Measurements from ENCODE around the gene KIF26B. TPM values are rescaled to one million over a fixed set of nuclear protein-coding genes. Genes with fewer than 3 reads are reported as not detected.

The KIF26B gene
- total RNA-seq, 1 experiment from 2014 or later: 0.04 TPM

GRCh38 chr1:245715291-245715701 lies 560.5 kb downstream of the KIF26B start:
- Histone ChIP-seq H3K27me3 (ENCODE audit: low read length) (no peaks in the 10 kb centered on the region), H3K79me2 (ENCODE audit: low read length) (no peaks in the 10 kb centered on the region), H3K9ac (ENCODE audit: low read length) (peak overlapping the region; percentile 67), H3K4me3 (ENCODE audit: low read length) (peak overlapping the region; percentile 24; the same call in 1 of the 2 replicates), H2AFZ (ENCODE audit: low read length) (no peak overlapping the region), H4K20me1 (ENCODE audit: low read length) (no peaks in the 10 kb centered on the region), H3K27ac (ENCODE audit: low read length) (peak overlapping the region; percentile 94), H3K9me2 (replicated peaks; ENCODE audit: low read length) (no peaks in the 10 kb centered on the region), H3K36me3 (ENCODE audit: low read depth, low read length) (no peaks in the 10 kb centered on the region), H3F3A (ENCODE audit: low read length, unreplicated experiment) (peaks cover 4% of the 10 kb centered on the region), H3K4me1 (ENCODE audit: insufficient read depth, low read length) (peaks cover 24% of the 10 kb centered on the region), H3K9me3 (ENCODE audit: low read length) (no peaks in the 10 kb centered on the region), H3K4me2 (ENCODE audit: low read length) (peak overlapping the region; percentile 73)
- no peak for TF ChIP-seq CTCF (conservative IDR thresholded peaks at IDR 0.05; ENCODE audit: low read depth, low read length)
- TF ChIP-seq EZH2phosphoT487 (IDR thresholded peaks at IDR 0.05; ENCODE audit: borderline replicate concordance, low read length): no peak
- no peak for TF ChIP-seq EZH2 (IDR thresholded peaks at IDR 0.05; ENCODE audit: low read length, unreplicated experiment)
- CTCF ChIA-PET: no interaction called here
- no TSS peak for BruUV-seq (replicated peaks)
- DNase-seq (peak; percentile 86), ATAC-seq (peak; percentile 67)
- POLR2A ChIA-PET (ENCODE audit: unreplicated experiment): interaction anchor here (0.6 kb wide), 2 partner anchors 559 to 1617 kb away, joined by 3 to 4 read pairs; no protein-coding TSS in a partner anchor
- intact Hi-C loops (cut with micrococcal nuclease): no loop called here

- no peaks in the 10 kb centered on the region for H3K36me3 ChIP-seq (ENCODE audit: low read depth, low read length)
- ChIA-PET CTCF (no interaction called here), POLR2A (ENCODE audit: unreplicated experiment) (interaction anchor here (0.6 kb wide), 2 partner anchors 559 to 1617 kb away, joined by 3 to 4 read pairs; no protein-coding TSS in a partner anchor)
- H3K4me2 ChIP-seq (ENCODE audit: low read length): peak overlapping the region; percentile 73
- TF ChIP-seq CTCF (conservative IDR thresholded peaks at IDR 0.05; ENCODE audit: low read depth, low read length) (no peak), EZH2 (IDR thresholded peaks at IDR 0.05; ENCODE audit: low read length, unreplicated experiment) (no peak), EZH2phosphoT487 (IDR thresholded peaks at IDR 0.05; ENCODE audit: borderline replicate concordance, low read length) (no peak)
- no peaks in the 10 kb centered on the region for H4K20me1 ChIP-seq (ENCODE audit: low read length)
- peak; percentile 88 for ATAC-seq
- intact Hi-C loops (cut with micrococcal nuclease): no loop called here
- H3K9me3 ChIP-seq (ENCODE audit: low read length): no peaks in the 10 kb centered on the region
- peak overlapping the region; percentile 67 for H3K9ac ChIP-seq (ENCODE audit: low read length)
- peaks cover 24% of the 10 kb centered on the region for H3K4me1 ChIP-seq (ENCODE audit: insufficient read depth, low read length)
- no TSS peak for BruUV-seq (replicated peaks)
- no peaks in the 10 kb centered on the region for H3K27me3 ChIP-seq (ENCODE audit: low read length)
- H3F3A ChIP-seq (ENCODE audit: low read length, unreplicated experiment): peaks cover 4% of the 10 kb centered on the region
- H3K9me2 ChIP-seq (replicated peaks; ENCODE audit: low read length): no peaks in the 10 kb centered on the region
- no peak overlapping the region for H3K4me3 ChIP-seq (ENCODE audit: low read length)
- no peaks in the 10 kb centered on the region for H3K79me2 ChIP-seq (ENCODE audit: low read length)
- H2AFZ ChIP-seq (ENCODE audit: low read length): no peak overlapping the region
- peak; percentile 97 for DNase-seq
- peak overlapping the region; percentile 94 for H3K27ac ChIP-seq (ENCODE audit: low read length)
Measured at GRCh38 chr1:245715970-245716369, 561.2 kb downstream of the KIF26B start.

GRCh38 chr1:245716561-245716960 lies 561.8 kb downstream of the KIF26B start:
- no peaks in the 10 kb centered on the region for H3K27me3 ChIP-seq (ENCODE audit: low read length)
- no peak for TF ChIP-seq CTCF (conservative IDR thresholded peaks at IDR 0.05; ENCODE audit: low read depth, low read length)
- TF ChIP-seq EZH2phosphoT487 (IDR thresholded peaks at IDR 0.05; ENCODE audit: borderline replicate concordance, low read length): no peak
- TF ChIP-seq EZH2 (IDR thresholded peaks at IDR 0.05; ENCODE audit: low read length, unreplicated experiment): no peak
- H3K9me2 ChIP-seq (replicated peaks; ENCODE audit: low read length): no peaks in the 10 kb centered on the region
- no peaks in the 10 kb centered on the region for H3K9me3 ChIP-seq (ENCODE audit: low read length)
- no peak overlapping the region for H2AFZ ChIP-seq (ENCODE audit: low read length)
- peak overlapping the region; percentile 72 for H3K27ac ChIP-seq (ENCODE audit: low read length)
- H3K4me2 ChIP-seq (ENCODE audit: low read length): peak overlapping the region; percentile 33
- no peak for DNase-seq
- no peak overlapping the region for H3K9ac ChIP-seq (ENCODE audit: low read length)
- intact Hi-C loops (cut with micrococcal nuclease): no loop called here
- CTCF ChIA-PET: no interaction called here
- H3K79me2 ChIP-seq (ENCODE audit: low read length): no peaks in the 10 kb centered on the region
- no peak for ATAC-seq
- BruUV-seq (replicated peaks): no TSS peak
- H3K36me3 ChIP-seq (ENCODE audit: low read depth, low read length): no peaks in the 10 kb centered on the region
- H3F3A ChIP-seq (ENCODE audit: low read length, unreplicated experiment): peaks cover 4% of the 10 kb centered on the region
- H3K4me1 ChIP-seq (ENCODE audit: insufficient read depth, low read length): peaks cover 24% of the 10 kb centered on the region
- POLR2A ChIA-PET (ENCODE audit: unreplicated experiment): no interaction called here
- no peaks in the 10 kb centered on the region for H4K20me1 ChIP-seq (ENCODE audit: low read length)
- no peak overlapping the region for H3K4me3 ChIP-seq (ENCODE audit: low read length)
